ENCODE data around the gene ZNF484. TPM values are rescaled to one million over a fixed set of nuclear protein-coding genes. Genes with fewer than 3 reads are reported as not detected.
"Not testable (repeated sequence)": the region's sequence is repeated elsewhere in the genome, so short reads cannot be mapped to it uniquely, and the experiment has no call there.

ZNF484 gene
- total RNA-seq, 2 experiments from 2014 or later = 6.4 to 7.0 TPM

GRCh38 chr9:92866600-92866999 is 11.2 kb downstream of the ZNF484 start:
- CTCF ChIA-PET, POLR2A ChIA-PET: not testable (repeated sequence)

- ChIA-PET CTCF (no interaction called here), POLR2A (no interaction called here)
Observed at GRCh38 chr9:92864152-92864551, 13.7 kb downstream of the ZNF484 start.

- POLR2A ChIA-PET = no interaction called here
Observed at GRCh38 chr9:92860867-92861266, 17.0 kb downstream of the ZNF484 start.

GRCh38 chr9:92857236-92857635 is 20.6 kb downstream of the ZNF484 start:
- POLR2A ChIA-PET = no interaction called here
- CTCF ChIA-PET = no interaction called here

More at GRCh38 chr9:92860867-92861266, 17.0 kb downstream of the ZNF484 start:
- CTCF ChIA-PET = no interaction called here

GRCh38 chr9:92853716-92854115 is 24.1 kb downstream of the ZNF484 start:
- ChIA-PET POLR2A (no interaction called here), CTCF (interaction anchor here (0.9 kb wide), 1 partner anchor 11 kb away, joined by 3 read pairs; no protein-coding TSS in a partner anchor)

- ChIA-PET CTCF (no interaction called here), POLR2A (no interaction called here)
Observed at GRCh38 chr9:92850898-92851297, 26.9 kb downstream of the ZNF484 start.

GRCh38 chr9:92848740-92849139 is 29.1 kb downstream of the ZNF484 start:
- POLR2A ChIA-PET, CTCF ChIA-PET: not testable (repeated sequence)

GRCh38 chr9:92846662-92847145 is 31.1 kb downstream of the ZNF484 start:
- POLR2A ChIA-PET = no interaction called here
- CTCF ChIA-PET = no interaction called here

- CTCF ChIA-PET, POLR2A ChIA-PET: not testable (repeated sequence)
Observed at GRCh38 chr9:92838411-92838810, 39.4 kb downstream of the ZNF484 start.

GRCh38 chr9:92837191-92837590 is 40.6 kb downstream of the ZNF484 start:
- ChIA-PET CTCF (no interaction called here), POLR2A (no interaction called here)

GRCh38 chr9:92829420-92829819 is 48.4 kb downstream of the ZNF484 start:
- CTCF ChIA-PET = no interaction called here

GRCh38 chr9:92825065-92825464 is 52.8 kb downstream of the ZNF484 start:
- POLR2A ChIA-PET, CTCF ChIA-PET: not testable (repeated sequence)

More at GRCh38 chr9:92829420-92829819, 48.4 kb downstream of the ZNF484 start:
- POLR2A ChIA-PET = no interaction called here

GRCh38 chr9:92820964-92821363 is 56.9 kb downstream of the ZNF484 start:
- ChIA-PET CTCF (no interaction called here), POLR2A (no interaction called here)

GRCh38 chr9:92819898-92820297 is 57.9 kb downstream of the ZNF484 start:
- CTCF ChIA-PET, POLR2A ChIA-PET: not testable (repeated sequence)

- CTCF ChIA-PET = interaction anchor here (1.0 to 1.1 kb wide), 2 partner anchors 287 to 671 kb away, joined by 3 read pairs; no protein-coding TSS in a partner anchor
- POLR2A ChIA-PET = not testable (repeated sequence)
Observed at GRCh38 chr9:92809629-92810326, 68.1 kb downstream of the ZNF484 start.

- ChIA-PET CTCF (interaction anchor here (1.0 to 1.1 kb wide), 2 partner anchors 288 to 671 kb away, joined by 3 read pairs; no protein-coding TSS in a partner anchor), POLR2A (no interaction called here)
Observed at GRCh38 chr9:92808726-92809451, 68.9 kb downstream of the ZNF484 start.

GRCh38 chr9:92807757-92808725 is 69.8 kb downstream of the ZNF484 start:
- ChIA-PET POLR2A (no interaction called here), CTCF (no interaction called here)

- ChIA-PET CTCF (no interaction called here), POLR2A (no interaction called here)
Observed at GRCh38 chr9:92807031-92807756, 70.6 kb downstream of the ZNF484 start.

- POLR2A ChIA-PET = no interaction called here
- CTCF ChIA-PET = no interaction called here
Observed at GRCh38 chr9:92804727-92805126, 73.1 kb downstream of the ZNF484 start.

Measured in activated CD8-positive, alpha-beta memory T cell treated with anti-CD3 and anti-CD28 coated beads for 36 hours (primary cell).